CD14-positive monocyte (primary cell): ENCODE measurements around the gene TRIM44. TPM values are rescaled to one million over a fixed set of nuclear protein-coding genes. Genes with fewer than 3 reads are reported as not detected.
"Not testable (repeated sequence)": the region's sequence is repeated elsewhere in the genome, so short reads cannot be mapped to it uniquely, and the experiment has no call there.

Experiments used
- DNase-seq, 3 donors: peaks; one replicate each; pipeline ENCODE4 v3.0.0-alpha.2; 2011 to 2022
- H2AFZ ChIP-seq: 2 replicates; pipeline ENCODE4 v1.6.0; 2012; ENCODE audit warnings: mild to moderate bottlenecking, low read depth, low read length, inconsistent platforms; ENCODE audit not compliant: insufficient read depth, poor library complexity, severe bottlenecking
- H3K27ac ChIP-seq, 2 donors: 1 replicate in 1 of 2; 2 replicates in 1 of 2; pipeline ENCODE4 v1.5.1; 2012 to 2013; ENCODE audit warnings: low read length in 2 of 2, control low read depth in 1 of 2, inconsistent platforms in 1 of 2, low read depth in 1 of 2, mild to moderate bottlenecking in 1 of 2
- H3K27me3 ChIP-seq, 2 donors: one replicate each; pipeline versions ENCODE4 v1.6.0 to v1.6.1; 2011 to 2013; ENCODE audit warnings: low read length in 2 of 2; ENCODE audit not compliant: control insufficient read depth in 2 of 2, insufficient read depth in 2 of 2
- H3K36me3 ChIP-seq, 2 donors: replicated peaks in 1 of 2; 1 replicate in 1 of 2; 2 replicates in 1 of 2; pipeline versions ENCODE4 v1.5.1 to v1.6.1; 2012 to 2013; ENCODE audit warnings: low read length in 2 of 2, control low read depth in 1 of 2, inconsistent platforms in 1 of 2, mild to moderate bottlenecking in 1 of 2; ENCODE audit not compliant: insufficient read depth in 2 of 2, control insufficient read depth in 1 of 2
- H3K4me1 ChIP-seq, 2 donors: 1 replicate in 1 of 2; 2 replicates in 1 of 2; pipeline versions ENCODE4 v1.5.1 to v1.6.1; 2012 to 2013; ENCODE audit warnings: low read length in 2 of 2, control low read depth in 1 of 2, inconsistent platforms in 1 of 2, mild to moderate bottlenecking in 1 of 2, moderate library complexity in 1 of 2; ENCODE audit not compliant: insufficient read depth in 2 of 2, control insufficient read depth in 1 of 2
- H3K4me2 ChIP-seq: replicated peaks from 2 replicates; pipeline ENCODE3; 2012; ENCODE audit warnings: low read length, moderate library complexity, mild to moderate bottlenecking; ENCODE audit not compliant: poor library complexity, severe bottlenecking; ENCODE audit errors: extremely low read depth
- H3K4me3 ChIP-seq, 3 experiments: fragments of 200-600 bp in 1 of 3; sonication (generic) in 1 of 3; replicated peaks in 1 of 3; 1 replicate in 2 of 3; 2 replicates in 1 of 3; pipeline ENCODE4 v1.5.1; 2011 to 2013; ENCODE audit warnings: low read length in 3 of 3, mild to moderate bottlenecking in 3 of 3, control low read depth in 2 of 3, low read depth in 2 of 3, inconsistent platforms in 1 of 3, moderate library complexity in 1 of 3
- H3K79me2 ChIP-seq: 2 replicates; pipeline ENCODE4 v1.6.0; 2012; ENCODE audit warnings: mild to moderate bottlenecking, control low read depth, inconsistent platforms, low read length, moderate library complexity; ENCODE audit not compliant: insufficient read depth
- H3K9ac ChIP-seq: 2 replicates; pipeline ENCODE4 v1.6.0; 2017; ENCODE audit warnings: low read length, mild to moderate bottlenecking; ENCODE audit not compliant: insufficient read depth, poor library complexity, severe bottlenecking
- H3K9me3 ChIP-seq, 2 donors: replicated peaks in 1 of 2; 1 replicate in 1 of 2; 2 replicates in 1 of 2; pipeline versions ENCODE4 v1.5.1 to v1.6.1; 2012 to 2013; ENCODE audit warnings: low read length in 2 of 2, control low read depth in 1 of 2; ENCODE audit not compliant: control insufficient read depth in 1 of 2, insufficient read depth in 1 of 2
- H4K20me1 ChIP-seq: 2 replicates; pipeline ENCODE4 v1.6.0; 2012; ENCODE audit warnings: mild to moderate bottlenecking, low read length, control low read depth, moderate library complexity; ENCODE audit not compliant: insufficient read depth
- H3K27ac Mint-ChIP-seq, 7 donors: one replicate each; pipeline ENCODE4 v1.8.0; 2020; ENCODE audit warnings: mild to moderate bottlenecking in 7 of 7, mixed read lengths in 7 of 7, moderate library complexity in 6 of 7, inconsistent platforms in 2 of 7
- H3K27me3 Mint-ChIP-seq, 3 donors: one replicate each; pipeline ENCODE4 v1.8.0; 2021 to 2022; ENCODE audit warnings: low read depth in 3 of 3, mild to moderate bottlenecking in 3 of 3, mixed read lengths in 3 of 3, moderate library complexity in 3 of 3, inconsistent platforms in 1 of 3
- H3K36me3 Mint-ChIP-seq, 2 donors: one replicate each; pipeline ENCODE4 v1.8.0; 2020; ENCODE audit warnings: mixed read lengths in 2 of 2, inconsistent platforms in 1 of 2, mild to moderate bottlenecking in 1 of 2
- H3K4me1 Mint-ChIP-seq: one replicate; pipeline ENCODE4 v1.8.0; 2020; ENCODE audit warnings: mild to moderate bottlenecking, mixed read lengths
- H3K4me3 Mint-ChIP-seq, 2 donors: one replicate each; pipeline ENCODE4 v1.8.0; 2020; ENCODE audit warnings: mild to moderate bottlenecking in 2 of 2, mixed read lengths in 2 of 2, moderate library complexity in 1 of 2
- H3K9me3 Mint-ChIP-seq, 7 donors: one replicate each; pipeline ENCODE4 v1.8.0; 2020 to 2022; ENCODE audit warnings: mixed read lengths in 7 of 7, mild to moderate bottlenecking in 6 of 7, moderate library complexity in 6 of 7, inconsistent platforms in 2 of 7
- WGBS: methylation state at CpG from one replicate; pipeline ENCODE4 v1.1.5; 2013; ENCODE audit warnings: missing lambda C conversion rate; ENCODE audit not compliant: insufficient coverage; 5-methylcytosine and 5-hydroxymethylcytosine counted together
- intact Hi-C, 2 donors: fragments of 100-400 bp; cut with micrococcal nuclease; formaldehyde crosslinking; loops; one replicate each; pipeline versions ENCODE4 v1.15.0 to v1.15.1; 2023
- polyA plus RNA-seq, 3 donors: library from polyadenylated mRNA; depleted of rRNA in 1 of 3; unstranded in 2 of 3; stranded (reverse) in 1 of 3; fragments of 300-500 nt in 2 of 3; fragments of >200 nt in 1 of 3; fragmentation: Illumina TruSeq in 2 of 3; gene quantifications; 1 replicate in 2 of 3; 2 replicates in 1 of 3; pipeline ENCODE4 v1.2.3, GENCODE V29; 2012 to 2021
- TF ChIP-seq, protein P1 (sequence below): fragments of 200-600 bp; IDR thresholded peaks from one replicate; pipeline ENCODE4 v1.8.0; 2022; ENCODE audit warnings: antibody characterized with exemption, mild to moderate bottlenecking

Gene TRIM44
- polyA plus RNA-seq, 3 donors, result 25.3 to 47.1 (median 45.9) TPM

DNA sequence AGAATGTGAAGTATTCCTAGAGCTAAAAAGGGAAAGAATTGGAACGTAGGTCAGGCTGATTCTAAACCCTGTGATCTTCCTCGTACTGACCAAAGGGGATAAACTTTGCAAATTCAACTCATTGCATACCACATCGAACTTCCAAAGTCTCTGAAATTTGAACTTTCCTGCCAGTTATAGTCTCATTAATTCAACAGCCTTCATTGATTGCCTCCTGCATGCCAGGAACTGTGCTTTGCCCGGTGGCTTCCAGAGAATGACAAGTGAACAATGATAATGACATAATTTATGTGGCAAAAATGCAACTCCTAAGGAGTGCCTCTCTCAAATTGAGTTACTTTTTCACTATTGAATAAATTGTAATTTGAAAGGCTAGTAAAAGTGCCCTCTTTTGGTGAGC, 173.6 kb downstream of the TRIM44 start:
- Histone ChIP-seq H3K9ac (no peak overlapping the region), H3K79me2 (no peaks in the 10 kb centered on the region), H3K4me2 (no peak overlapping the region), H2AFZ (no peak overlapping the region), H3K27ac (no peak overlapping the region), H3K9me3 (no peaks in the 10 kb centered on the region), H3K36me3 (no peaks in the 10 kb centered on the region), H4K20me1 (no peaks in the 10 kb centered on the region), H3K4me3 (no peak overlapping the region), H3K4me1 (no peaks in the 10 kb centered on the region), H3K27me3 (no peaks in the 10 kb centered on the region)
- peaks cover 2 to 9% (median 3%) of the 10 kb centered on the region in 3 donors for H3K27me3 Mint-ChIP-seq
- H3K9me3 Mint-ChIP-seq, result peaks cover 0 to 13% (median 4%) of the 10 kb centered on the region in 7 donors
- intact Hi-C loops, result no loop called here
- H3K4me3 Mint-ChIP-seq, result no peak overlapping the region
- H3K4me1 Mint-ChIP-seq, result no peaks in the 10 kb centered on the region
- no peak overlapping the region for H3K27ac Mint-ChIP-seq
- no peaks in the 10 kb centered on the region for H3K36me3 Mint-ChIP-seq
- TF ChIP-seq, protein P1, sequence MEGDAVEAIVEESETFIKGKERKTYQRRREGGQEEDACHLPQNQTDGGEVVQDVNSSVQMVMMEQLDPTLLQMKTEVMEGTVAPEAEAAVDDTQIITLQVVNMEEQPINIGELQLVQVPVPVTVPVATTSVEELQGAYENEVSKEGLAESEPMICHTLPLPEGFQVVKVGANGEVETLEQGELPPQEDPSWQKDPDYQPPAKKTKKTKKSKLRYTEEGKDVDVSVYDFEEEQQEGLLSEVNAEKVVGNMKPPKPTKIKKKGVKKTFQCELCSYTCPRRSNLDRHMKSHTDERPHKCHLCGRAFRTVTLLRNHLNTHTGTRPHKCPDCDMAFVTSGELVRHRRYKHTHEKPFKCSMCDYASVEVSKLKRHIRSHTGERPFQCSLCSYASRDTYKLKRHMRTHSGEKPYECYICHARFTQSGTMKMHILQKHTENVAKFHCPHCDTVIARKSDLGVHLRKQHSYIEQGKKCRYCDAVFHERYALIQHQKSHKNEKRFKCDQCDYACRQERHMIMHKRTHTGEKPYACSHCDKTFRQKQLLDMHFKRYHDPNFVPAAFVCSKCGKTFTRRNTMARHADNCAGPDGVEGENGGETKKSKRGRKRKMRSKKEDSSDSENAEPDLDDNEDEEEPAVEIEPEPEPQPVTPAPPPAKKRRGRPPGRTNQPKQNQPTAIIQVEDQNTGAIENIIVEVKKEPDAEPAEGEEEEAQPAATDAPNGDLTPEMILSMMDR, result no peak
- DNase-seq, result no peak
- WGBS, result no CpG with 5 or more reads among the region's 4 CpGs

DNA sequence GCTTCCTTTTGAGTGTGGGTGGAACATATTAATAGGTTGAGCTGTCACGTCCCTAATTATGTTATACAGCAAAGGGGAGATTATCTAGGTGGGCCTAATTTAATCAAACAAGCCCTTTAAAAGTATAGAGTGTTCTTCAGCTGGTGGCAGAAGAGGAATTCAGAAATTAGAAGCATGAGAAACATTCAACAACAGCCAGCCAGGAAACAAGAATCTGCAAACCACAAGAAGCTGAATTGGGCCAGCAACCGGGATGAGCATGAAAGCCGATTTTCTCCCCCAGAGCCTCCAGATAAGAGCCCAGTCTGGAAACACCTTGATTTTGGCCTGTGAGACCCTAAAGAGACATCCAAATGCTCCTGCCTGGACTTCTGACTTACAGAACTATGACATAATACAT, 175.5 kb downstream of the TRIM44 start:
- Mint-ChIP-seq H3K4me1 (no peaks in the 10 kb centered on the region), H3K36me3 (no peaks in the 10 kb centered on the region), H3K4me3 (no peak overlapping the region), H3K27me3 (peaks cover 2 to 12% (median 6%) of the 10 kb centered on the region in 3 donors), H3K9me3 (peaks cover 0 to 7% (median 4%) of the 10 kb centered on the region in 7 donors), H3K27ac (no peak overlapping the region)
- 93% methylated on average over 2 of the region's 3 CpGs for WGBS
- Histone ChIP-seq H3K4me1 (no peaks in the 10 kb centered on the region), H3K36me3 (no peaks in the 10 kb centered on the region), H3K27ac (no peak overlapping the region), H3K4me3 (no peak overlapping the region), H4K20me1 (no peaks in the 10 kb centered on the region), H3K27me3 (no peaks in the 10 kb centered on the region), H3K9me3 (no peaks in the 10 kb centered on the region), H3K79me2 (no peaks in the 10 kb centered on the region), H3K4me2 (no peak overlapping the region), H3K9ac (no peak overlapping the region), H2AFZ (no peak overlapping the region)
- intact Hi-C loops, result no loop called here
- TF ChIP-seq, protein P1, result no peak
- no peak for DNase-seq

- intact Hi-C loops, H3K27ac ChIP-seq: not testable (repeated sequence)
- WGBS, result 100% methylated on average over 6 of the region's 10 CpGs
Observed at GRCh38 chr11:35838697-35839367, 176.3 kb downstream of the TRIM44 start.

More at GRCh38 chr11:35838697-35839367, 176.3 kb downstream of the TRIM44 start:
- H3K27me3 Mint-ChIP-seq, result peaks cover 2 to 12% (median 6%) of the 10 kb centered on the region in 3 donors
- H3K36me3 ChIP-seq, H3K27me3 ChIP-seq, H3K79me2 ChIP-seq, H3K27ac Mint-ChIP-seq, H2AFZ ChIP-seq, DNase-seq, H3K4me1 Mint-ChIP-seq, H3K9me3 Mint-ChIP-seq, H3K4me1 ChIP-seq, H4K20me1 ChIP-seq, H3K4me2 ChIP-seq, H3K4me3 ChIP-seq, H3K9me3 ChIP-seq, H3K36me3 Mint-ChIP-seq, H3K9ac ChIP-seq, H3K4me3 Mint-ChIP-seq: not testable (repeated sequence)
